HCT116 (cell line): ENCODE measurements around the gene FHOD3.

Source experiments
- EZH2 ChIP-seq: fragments of 200-600 bp; sonication (generic); IDR thresholded peaks from 2 replicates; pipeline ENCODE4 v1.6.1; 2017; ENCODE audit warnings: antibody characterized with exemption, mixed run types
- POLR2A ChIP-seq: IDR thresholded peaks from 2 replicates; pipeline ENCODE4 v1.7.0; 2011; ENCODE audit warnings: borderline replicate concordance; ENCODE audit not compliant: insufficient read depth, insufficient read length; ENCODE audit errors: extremely low read depth
- TF ChIP-seq, protein P1 (sequence below), 3 experiments: fragments of 200-600 bp in 1 of 3; sonication (generic) in 1 of 3; IDR thresholded peaks in 2 of 3; conservative IDR thresholded peaks in 1 of 3; 2 replicates each; pipeline ENCODE4 v1.5.1; 2012 to 2017; ENCODE audit warnings: low read depth in 2 of 3, low read length in 2 of 3, antibody characterized with exemption in 1 of 3, borderline replicate concordance in 1 of 3, control low read depth in 1 of 3, mild to moderate bottlenecking in 1 of 3, mixed read lengths in 1 of 3, mixed run types in 1 of 3, moderate library complexity in 1 of 3; ENCODE audit not compliant: insufficient read depth in 1 of 3

DNA sequence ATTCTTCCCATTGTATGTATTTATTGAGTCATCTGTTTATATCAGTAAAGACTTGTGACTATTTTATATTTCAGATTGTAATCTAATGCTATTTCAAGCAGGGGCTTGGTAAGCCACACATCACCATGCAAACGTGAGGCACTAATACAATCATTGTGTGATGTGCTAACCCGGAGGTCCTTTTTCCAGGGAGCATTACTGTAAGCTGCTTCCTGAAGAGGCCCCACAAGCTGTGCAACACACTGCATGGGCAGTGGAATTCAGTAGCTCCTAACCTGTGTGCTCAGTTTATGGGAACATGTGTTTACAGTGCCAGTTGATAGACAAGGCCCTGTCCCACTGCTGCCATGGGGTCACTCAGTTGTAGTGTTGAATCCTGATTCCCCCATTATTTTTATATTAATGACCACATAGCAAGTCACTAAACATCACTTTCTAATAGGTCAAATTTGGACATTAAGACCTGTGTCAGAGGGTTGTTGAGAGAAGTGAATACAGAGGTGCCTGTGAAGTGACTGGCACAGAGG, 162.9 kb downstream of the FHOD3 start:
- TF ChIP-seq EZH2 = no peak
- TF ChIP-seq POLR2A = no peak
- TF ChIP-seq, protein P1, sequence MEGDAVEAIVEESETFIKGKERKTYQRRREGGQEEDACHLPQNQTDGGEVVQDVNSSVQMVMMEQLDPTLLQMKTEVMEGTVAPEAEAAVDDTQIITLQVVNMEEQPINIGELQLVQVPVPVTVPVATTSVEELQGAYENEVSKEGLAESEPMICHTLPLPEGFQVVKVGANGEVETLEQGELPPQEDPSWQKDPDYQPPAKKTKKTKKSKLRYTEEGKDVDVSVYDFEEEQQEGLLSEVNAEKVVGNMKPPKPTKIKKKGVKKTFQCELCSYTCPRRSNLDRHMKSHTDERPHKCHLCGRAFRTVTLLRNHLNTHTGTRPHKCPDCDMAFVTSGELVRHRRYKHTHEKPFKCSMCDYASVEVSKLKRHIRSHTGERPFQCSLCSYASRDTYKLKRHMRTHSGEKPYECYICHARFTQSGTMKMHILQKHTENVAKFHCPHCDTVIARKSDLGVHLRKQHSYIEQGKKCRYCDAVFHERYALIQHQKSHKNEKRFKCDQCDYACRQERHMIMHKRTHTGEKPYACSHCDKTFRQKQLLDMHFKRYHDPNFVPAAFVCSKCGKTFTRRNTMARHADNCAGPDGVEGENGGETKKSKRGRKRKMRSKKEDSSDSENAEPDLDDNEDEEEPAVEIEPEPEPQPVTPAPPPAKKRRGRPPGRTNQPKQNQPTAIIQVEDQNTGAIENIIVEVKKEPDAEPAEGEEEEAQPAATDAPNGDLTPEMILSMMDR (IDR thresholded peaks at IDR 0.05 in 2 of 3, conservative IDR thresholded peaks at IDR 0.05 in 1 of 3; ENCODE audit: borderline replicate concordance in 1 of 3, insufficient read depth in 1 of 3, low read depth in 2 of 3, low read length in 2 of 3) = no peak
